Endothelial cell of umbilical vein (primary cell): Measurements from ENCODE around the gene YWHAQ. TPM values are rescaled to one million over a fixed set of nuclear protein-coding genes. Genes with fewer than 3 reads are reported as not detected.

Experiments used
- BruUV-seq: library from RNA; stranded (reverse); fragments of 400-500 nt; replicated peaks from 2 replicates; lab custom pipeline; 2021; lab: Mats Ljungman, UMichigan
- CTCF ChIA-PET: fragments of 300-600, 350-600 bp; sonication (Branson Sonifier 250); formaldehyde crosslinking; loops from one replicate; lab custom pipeline; 2021; ENCODE audit warnings: antibody characterized with exemption, inconsistent platforms; lab: Charles Lee
- POLR2A ChIA-PET: fragments of 300-600, 350-600 bp; sonication (Branson Sonifier 250); formaldehyde crosslinking; loops from one replicate; lab custom pipeline; 2021; ENCODE audit warnings: antibody characterized with exemption, inconsistent platforms; lab: Charles Lee
- DNase-seq: peaks from one replicate; pipeline ENCODE4 v3.0.0-alpha.2; 2011; ENCODE audit warnings: low read depth, low spot score
- FAIRE-seq: peaks from 2 replicates; lab custom pipeline; 2011; peaks lifted over from hg19 to GRCh38; lab: Jason Lieb, UNC
- H2AFZ ChIP-seq: 2 replicates; pipeline ENCODE4 v1.6.0; 2012; ENCODE audit warnings: low read depth, low read length, control low read depth, inconsistent platforms
- H3K27ac ChIP-seq: 2 replicates; pipeline ENCODE4 v1.5.1; 2011; ENCODE audit warnings: low read depth, mild to moderate bottlenecking, control low read depth, low read length, moderate library complexity; ENCODE audit not compliant: insufficient read depth
- H3K27me3 ChIP-seq, 2 experiments: 2 replicates each; pipeline versions ENCODE4 v1.6.0 to v1.6.1; 2011; ENCODE audit warnings: low read length in 2 of 2, mixed read lengths in 1 of 2; ENCODE audit not compliant: control insufficient read depth in 2 of 2, insufficient read depth in 2 of 2
- H3K36me3 ChIP-seq, 2 experiments: 2 replicates in 1 of 2; 3 replicates in 1 of 2; pipeline ENCODE4 v1.5.1; 2011; ENCODE audit warnings: low read length in 2 of 2, mild to moderate bottlenecking in 1 of 2, moderate library complexity in 1 of 2; ENCODE audit not compliant: control insufficient read depth in 2 of 2, insufficient read depth in 2 of 2; ENCODE audit errors: extremely low read depth in 1 of 2
- H3K4me1 ChIP-seq: 3 replicates; pipeline ENCODE4 v1.5.1; 2011; ENCODE audit warnings: mild to moderate bottlenecking, low read length; ENCODE audit not compliant: control insufficient read depth, insufficient read depth; ENCODE audit errors: extremely low read depth
- H3K4me2 ChIP-seq: 2 replicates; pipeline ENCODE4 v1.6.1; 2011; ENCODE audit warnings: low read length, control low read depth, mixed read lengths; ENCODE audit not compliant: insufficient read depth
- H3K4me3 ChIP-seq, 3 experiments: fragments of 200-600 bp in 1 of 3; sonication (generic), shearing (Covaris generic) in 1 of 3; replicated peaks in 1 of 3; 2 replicates each; pipeline ENCODE4 v1.5.1; 2011 to 2016; ENCODE audit warnings: control low read depth in 3 of 3, low read length in 3 of 3, mild to moderate bottlenecking in 2 of 3, inconsistent platforms in 1 of 3, low read depth in 1 of 3, moderate library complexity in 1 of 3; ENCODE audit not compliant: insufficient read depth in 1 of 3
- H3K79me2 ChIP-seq: 2 replicates; pipeline ENCODE4 v1.6.0; 2012; ENCODE audit warnings: low read length, inconsistent platforms; ENCODE audit not compliant: control insufficient read depth, insufficient read depth
- H3K9ac ChIP-seq: replicated peaks from 2 replicates; pipeline ENCODE3; 2011; ENCODE audit warnings: low read length, control low read depth; ENCODE audit not compliant: insufficient read depth; ENCODE audit errors: extremely low read depth
- H3K9me1 ChIP-seq: replicated peaks from 3 replicates; pipeline ENCODE4 v1.6.0; 2011; ENCODE audit warnings: mild to moderate bottlenecking, low read length; ENCODE audit not compliant: control insufficient read depth, insufficient read depth; ENCODE audit errors: extremely low read depth
- H3K9me3 ChIP-seq: replicated peaks from 2 replicates; pipeline ENCODE4 v1.5.1; 2012; ENCODE audit warnings: low read length, inconsistent platforms; ENCODE audit not compliant: control insufficient read depth, insufficient read depth
- H4K20me1 ChIP-seq: replicated peaks from 2 replicates; pipeline ENCODE3; 2011; ENCODE audit warnings: mild to moderate bottlenecking, low read length; ENCODE audit not compliant: control insufficient read depth, insufficient read depth; ENCODE audit errors: extremely low read depth
- EZH2 ChIP-seq: IDR thresholded peaks from 2 replicates; pipeline ENCODE4 v1.6.1; 2012; ENCODE audit warnings: borderline replicate concordance, low read depth, mild to moderate bottlenecking, moderate library complexity, low read length, inconsistent platforms; ENCODE audit not compliant: severe bottlenecking
- FOS ChIP-seq: IDR thresholded peaks from 2 replicates; pipeline ENCODE4 v1.6.1; 2011; ENCODE audit warnings: mild to moderate bottlenecking, low read length, moderate library complexity, borderline replicate concordance; ENCODE audit not compliant: insufficient read depth
- GATA2 ChIP-seq: IDR thresholded peaks from 2 replicates; pipeline ENCODE4 v1.7.0; 2011; ENCODE audit warnings: low read depth, mild to moderate bottlenecking, moderate library complexity, mixed read lengths, low read length; ENCODE audit not compliant: insufficient read length, insufficient read depth
- JUN ChIP-seq: IDR thresholded peaks from 2 replicates; pipeline ENCODE4 v1.6.1; 2011; ENCODE audit warnings: borderline replicate concordance, low read depth; ENCODE audit not compliant: insufficient read length, insufficient read depth
- dilution Hi-C: fragments of 300-500 bp; cut with MboI; formaldehyde crosslinking; loops from one replicate; pipeline ENCODE4 v1.15.0; 2019; ENCODE audit warnings: low sequenced_read_pairs; ENCODE audit not compliant: extremely low pct_ligation_motif_present
- intact Hi-C: fragments of 100-400 bp; cut with micrococcal nuclease; formaldehyde crosslinking; loops from one replicate; pipeline ENCODE4 v1.10.0; 2022
- polyA plus RNA-seq, 4 experiments: library from polyadenylated mRNA; depleted of rRNA in 3 of 4; stranded (reverse) in 3 of 4; unstranded in 1 of 4; fragments of >200 nt; gene quantifications; 2 replicates each; pipeline versions ENCODE4 v1.2.1 to v1.2.3, GENCODE V29; 2011 to 2012; ENCODE audit warnings: missing spikeins in 1 of 4
- total RNA-seq: library from RNA; stranded (reverse); gene quantifications from 2 replicates; pipeline ENCODE4 v1.2.3, GENCODE V29; 2021

Gene YWHAQ
- total and polyA plus RNA-seq, 2 donors (not counting 3 experiments of a cell fraction or from before 2014, with no cell fraction given) = 217 to 456 TPM

- BruUV-seq = no TSS peak
- no peaks in the 10 kb centered on the region for H3K79me2 ChIP-seq
- FAIRE-seq (no peak), DNase-seq (no peak)
- no peaks in the 10 kb centered on the region for H3K27me3 ChIP-seq
- no peak overlapping the region for H3K27ac ChIP-seq
- dilution Hi-C loops = no loop called here
- no peaks in the 10 kb centered on the region for H4K20me1 ChIP-seq
- H2AFZ ChIP-seq = no peak overlapping the region
- no peaks in the 10 kb centered on the region for H3K9me1 ChIP-seq
- intact Hi-C loops = no loop called here
- H3K4me1 ChIP-seq = peaks cover 9% of the 10 kb centered on the region
- no peak overlapping the region for H3K4me3 ChIP-seq
- no peak overlapping the region for H3K4me2 ChIP-seq
- ChIA-PET CTCF (no interaction called here), POLR2A (no interaction called here)
- no peaks in the 10 kb centered on the region for H3K9me3 ChIP-seq
- H3K36me3 ChIP-seq = peaks cover 0 to 5% of the 10 kb centered on the region in 2 experiments
- no peak overlapping the region for H3K9ac ChIP-seq
- TF ChIP-seq GATA2 = no peak
- TF ChIP-seq EZH2 = no peak
- no peak for TF ChIP-seq JUN
These were observed 52.1 kb downstream of the YWHAQ start for GRCh38 chr2:9578467-9579235.

GRCh38 chr2:9574331-9574730 is 56.5 kb downstream of the YWHAQ start:
- Histone ChIP-seq H3K9me1 (no peaks in the 10 kb centered on the region), H3K4me1 (peaks cover 10% of the 10 kb centered on the region), H3K4me2 (no peak overlapping the region), H4K20me1 (no peaks in the 10 kb centered on the region), H3K27me3 (no peaks in the 10 kb centered on the region), H3K79me2 (no peaks in the 10 kb centered on the region), H3K4me3 (no peak overlapping the region), H3K9ac (no peak overlapping the region), H3K36me3 (no peaks in the 10 kb centered on the region), H3K27ac (no peak overlapping the region), H3K9me3 (no peaks in the 10 kb centered on the region), H2AFZ (no peak overlapping the region)
- peak; percentile 73 for DNase-seq
- FAIRE-seq = no peak
- CTCF ChIA-PET = interaction anchor here (0.6 to 1.7 kb wide), 5 partner anchors 9 to 20 kb away, joined by 3 to 6 read pairs (median 4); no protein-coding TSS in a partner anchor
- TF ChIP-seq JUN (peak; percentile 70), FOS (no peak)
- no TSS peak for BruUV-seq
- intact Hi-C loops (no loop called here), dilution Hi-C loops (no loop called here)
- POLR2A ChIA-PET = no interaction called here
